Activated CD8-positive, alpha-beta memory T cell treated with anti-CD3 and anti-CD28 coated beads, Interleukin-2, amount 10 ng/mL, durations not matched to agents 7 days and 5 days (primary cell): Measurements from ENCODE around the gene ARRDC1. TPM values are rescaled to one million over a fixed set of nuclear protein-coding genes. Genes with fewer than 3 reads are reported as not detected.
"Not testable (repeated sequence)": the region's sequence is repeated elsewhere in the genome, so short reads cannot be mapped to it uniquely, and the experiment has no call there.

Experiments
- ATAC-seq: fragments of 150-1000 bp; cut with Tn5 transposase; one replicate; pipeline ENCODE4 v1.10.0; 2021; ENCODE audit warnings: moderate library complexity
- CTCF ChIA-PET: fragments of 350-600 bp; sonication (Branson Sonifier 250); formaldehyde crosslinking; loops from one replicate; lab custom pipeline; 2021; ENCODE audit warnings: antibody characterized with exemption; lab: Charles Lee
- DNase-seq: peaks from one replicate; pipeline ENCODE4 v3.0.0-alpha.2; 2020
- H3K27ac Mint-ChIP-seq: one replicate; pipeline ENCODE4 v1.8.0; 2021; ENCODE audit warnings: mild to moderate bottlenecking, mixed read lengths
- H3K27me3 Mint-ChIP-seq: one replicate; pipeline ENCODE4 v1.8.0; 2021; ENCODE audit warnings: mixed read lengths
- H3K36me3 Mint-ChIP-seq: one replicate; pipeline ENCODE4 v1.8.0; 2021; ENCODE audit warnings: mild to moderate bottlenecking, mixed read lengths
- H3K4me1 Mint-ChIP-seq: one replicate; pipeline ENCODE4 v1.8.0; 2021; ENCODE audit warnings: mixed read lengths
- H3K4me3 Mint-ChIP-seq: one replicate; pipeline ENCODE4 v1.8.0; 2021; ENCODE audit warnings: mild to moderate bottlenecking, moderate library complexity, mixed read lengths
- H3K9me3 Mint-ChIP-seq: one replicate; pipeline ENCODE4 v1.8.0; 2022; ENCODE audit warnings: low read depth, mixed read lengths
- total RNA-seq, 2 experiments: library from RNA; stranded (reverse); gene quantifications; one replicate each; pipeline ENCODE4 v1.2.3, GENCODE V29; 2021

The ARRDC1 gene
- total RNA-seq, 2 experiments from 2014 or later = 49.0 to 50.1 TPM

DNA sequence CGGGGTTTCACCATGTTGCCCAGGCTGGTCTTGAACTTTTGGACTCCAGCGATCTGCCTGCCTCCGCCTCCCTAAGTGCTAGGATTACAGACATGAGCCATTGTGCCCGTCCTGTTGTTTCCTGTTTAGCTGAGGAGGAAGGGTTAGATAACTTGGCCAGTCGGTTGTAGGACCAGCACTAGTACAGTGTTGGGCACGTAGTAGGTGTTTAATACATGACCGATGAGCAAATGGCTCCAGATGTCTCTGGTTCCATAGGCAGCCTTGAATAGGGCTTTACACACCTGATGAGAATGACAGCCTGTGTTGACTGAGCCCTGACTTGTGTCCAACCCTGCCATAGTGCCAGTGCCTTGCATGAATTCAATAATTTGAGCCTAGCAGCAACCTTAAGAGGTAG, 15.1 kb downstream of the ARRDC1 start:
- H3K27me3 Mint-ChIP-seq = no peaks in the 10 kb centered on the region
- DNase-seq = no peak
- ATAC-seq = no peak
- CTCF ChIA-PET = interaction anchor here (1.0 to 2.2 kb wide), 2 partner anchors 8 to 12 kb away, joined by 3 to 15 read pairs; no protein-coding TSS in a partner anchor
- H3K4me3 Mint-ChIP-seq = peak overlapping the region; percentile 80
- H3K27ac Mint-ChIP-seq = peak overlapping the region; percentile 38
- peaks cover 50% of the 10 kb centered on the region for H3K4me1 Mint-ChIP-seq
- H3K9me3 Mint-ChIP-seq = no peaks in the 10 kb centered on the region
- H3K36me3 Mint-ChIP-seq = peaks cover 23% of the 10 kb centered on the region

GRCh38 chr9:137621131-137621757, 15.8 kb downstream of the ARRDC1 start:
- H3K27ac Mint-ChIP-seq = peak overlapping the region; percentile 38
- H3K36me3 Mint-ChIP-seq = peaks cover 23% of the 10 kb centered on the region
- H3K27me3 Mint-ChIP-seq = no peaks in the 10 kb centered on the region
- no peaks in the 10 kb centered on the region for H3K9me3 Mint-ChIP-seq
- no peak for DNase-seq
- CTCF ChIA-PET = interaction anchor here (1.0 kb wide), 1 partner anchor 11 kb away, joined by 3 read pairs; no protein-coding TSS in a partner anchor
- H3K4me1 Mint-ChIP-seq = peaks cover 51% of the 10 kb centered on the region
- ATAC-seq = no peak
- no peak overlapping the region for H3K4me3 Mint-ChIP-seq

DNA sequence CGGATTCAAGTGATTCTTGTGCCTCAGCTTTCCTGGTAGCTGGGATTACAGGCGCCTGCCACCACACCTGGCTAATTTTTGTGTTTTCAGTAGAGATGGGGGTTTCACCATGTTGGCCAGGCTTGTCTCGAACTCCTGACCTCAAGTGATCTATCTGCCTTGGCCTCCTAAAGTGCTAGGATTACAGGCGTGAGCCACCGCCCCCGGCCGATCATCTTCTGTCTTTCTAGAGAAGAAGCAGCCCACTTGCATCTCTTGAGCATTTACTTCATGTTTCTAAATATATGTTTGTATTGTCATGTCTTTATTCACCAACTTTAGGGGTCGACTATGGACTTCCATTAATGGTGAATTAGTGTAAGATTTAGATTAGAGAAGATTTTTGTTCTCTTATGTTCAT, 16.7 kb downstream of the ARRDC1 start:
- H3K27me3 Mint-ChIP-seq = not testable (repeated sequence)

DNA sequence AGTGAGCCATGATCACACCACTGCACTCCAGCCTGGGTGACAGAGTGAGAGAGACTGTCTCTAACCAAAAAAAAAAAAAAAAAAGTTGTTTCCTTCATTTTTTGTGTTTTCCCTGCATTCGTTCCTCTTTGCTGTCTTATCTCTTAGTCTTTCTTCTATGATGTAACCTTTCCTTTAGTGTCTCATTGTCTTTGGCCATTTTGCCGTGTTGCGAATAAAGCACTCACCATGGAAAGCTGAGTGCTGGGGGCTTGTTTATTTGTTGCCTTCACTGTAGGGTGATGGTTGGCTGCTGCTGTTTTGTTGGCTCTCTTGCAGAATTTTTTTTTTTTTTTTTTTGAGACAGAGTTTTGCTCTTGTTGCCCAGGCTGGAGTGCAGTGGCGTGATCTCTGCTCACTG, 21.0 kb downstream of the ARRDC1 start:
- Mint-ChIP-seq H3K4me3 (no peak overlapping the region), H3K27ac (peak overlapping the region; percentile 73), H3K36me3 (peaks cover 23% of the 10 kb centered on the region), H3K27me3 (no peaks in the 10 kb centered on the region), H3K4me1 (peaks cover 50% of the 10 kb centered on the region), H3K9me3 (no peaks in the 10 kb centered on the region)
- CTCF ChIA-PET = interaction anchor here (0.6 to 0.8 kb wide), 2 partner anchors 11 to 39 kb away, joined by 3 to 4 read pairs; no protein-coding TSS in a partner anchor
- ATAC-seq (no peak), DNase-seq (no peak)

More for the DNA sequence above, 16.7 kb downstream of the ARRDC1 start:
- H3K36me3 Mint-ChIP-seq = peaks cover 25% of the 10 kb centered on the region
- ATAC-seq, H3K9me3 Mint-ChIP-seq, H3K4me3 Mint-ChIP-seq, CTCF ChIA-PET, H3K27ac Mint-ChIP-seq, DNase-seq: not testable (repeated sequence)
- H3K4me1 Mint-ChIP-seq = peaks cover 50% of the 10 kb centered on the region

DNA sequence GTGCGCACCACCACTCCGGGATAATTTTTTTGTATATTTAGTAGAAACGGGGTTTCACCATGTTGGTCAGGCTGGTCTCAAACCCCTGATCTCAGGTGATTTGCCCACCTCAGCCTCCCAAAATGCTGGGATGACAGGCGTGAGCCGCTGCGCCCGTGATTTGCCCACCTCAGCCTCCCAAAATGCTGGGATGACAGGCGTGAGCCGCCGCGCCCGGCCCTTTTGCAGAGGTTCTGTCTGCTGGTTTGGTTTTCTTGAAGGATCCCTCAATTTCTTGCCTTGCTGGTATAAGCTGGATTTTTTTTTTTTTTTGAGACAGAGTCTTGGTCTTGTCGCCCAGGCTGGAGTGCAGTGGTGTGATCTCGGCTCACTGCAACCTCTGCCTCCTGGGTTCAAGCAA, 21.9 kb downstream of the ARRDC1 start:
- H3K27ac Mint-ChIP-seq, H3K9me3 Mint-ChIP-seq, H3K27me3 Mint-ChIP-seq, H3K4me3 Mint-ChIP-seq, DNase-seq, ATAC-seq: not testable (repeated sequence)
- CTCF ChIA-PET = interaction anchor here (0.7 to 3.4 kb wide), 3 partner anchors 8 to 48 kb away, joined by 3 to 15 read pairs (median 7); partner anchors contain the start of genes DPH7 and EHMT1
- peaks cover 20% of the 10 kb centered on the region for H3K36me3 Mint-ChIP-seq
- peaks cover 50% of the 10 kb centered on the region for H3K4me1 Mint-ChIP-seq

DNA sequence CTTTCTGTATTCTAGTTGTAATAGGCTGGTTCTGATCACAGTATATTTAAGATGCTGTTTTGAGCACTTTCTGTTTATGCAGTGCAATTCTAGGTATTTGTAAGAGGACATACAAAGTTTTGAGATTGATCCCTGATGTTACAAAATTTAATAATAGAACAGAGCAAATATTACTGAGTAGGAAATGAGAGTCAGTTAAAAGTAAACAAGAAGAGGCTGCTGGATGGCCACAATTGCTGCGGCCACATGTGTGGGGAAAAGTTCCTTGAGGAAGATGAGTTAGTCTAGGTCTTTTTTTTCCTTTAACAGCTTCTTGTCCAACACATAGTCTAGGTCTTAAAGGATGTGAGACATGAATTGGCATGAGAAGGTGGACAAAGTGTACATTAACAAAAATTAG, 24.6 kb downstream of the ARRDC1 start:
- H3K36me3 Mint-ChIP-seq = peaks cover 12% of the 10 kb centered on the region
- peak overlapping the region; percentile 33 for H3K27ac Mint-ChIP-seq
- no peak for ATAC-seq

GRCh38 chr9:137630679-137631078, 25.2 kb downstream of the ARRDC1 start:
- DNase-seq (no peak), ATAC-seq (no peak)
- CTCF ChIA-PET = no interaction called here
- Mint-ChIP-seq H3K27me3 (no peaks in the 10 kb centered on the region), H3K4me3 (no peak overlapping the region), H3K9me3 (no peaks in the 10 kb centered on the region), H3K4me1 (peaks cover 46% of the 10 kb centered on the region), H3K36me3 (peaks cover 10% of the 10 kb centered on the region), H3K27ac (peak overlapping the region; percentile 10)

More for the DNA sequence above, 24.6 kb downstream of the ARRDC1 start:
- H3K27me3 Mint-ChIP-seq = no peaks in the 10 kb centered on the region
- CTCF ChIA-PET = interaction anchor here (3.4 kb wide), 1 partner anchor 11 kb away, joined by 15 read pairs; the partner anchor contains the start of gene EHMT1
- H3K4me1 Mint-ChIP-seq = peaks cover 51% of the 10 kb centered on the region
- no peaks in the 10 kb centered on the region for H3K9me3 Mint-ChIP-seq
- no peak overlapping the region for H3K4me3 Mint-ChIP-seq
- no peak for DNase-seq

DNA sequence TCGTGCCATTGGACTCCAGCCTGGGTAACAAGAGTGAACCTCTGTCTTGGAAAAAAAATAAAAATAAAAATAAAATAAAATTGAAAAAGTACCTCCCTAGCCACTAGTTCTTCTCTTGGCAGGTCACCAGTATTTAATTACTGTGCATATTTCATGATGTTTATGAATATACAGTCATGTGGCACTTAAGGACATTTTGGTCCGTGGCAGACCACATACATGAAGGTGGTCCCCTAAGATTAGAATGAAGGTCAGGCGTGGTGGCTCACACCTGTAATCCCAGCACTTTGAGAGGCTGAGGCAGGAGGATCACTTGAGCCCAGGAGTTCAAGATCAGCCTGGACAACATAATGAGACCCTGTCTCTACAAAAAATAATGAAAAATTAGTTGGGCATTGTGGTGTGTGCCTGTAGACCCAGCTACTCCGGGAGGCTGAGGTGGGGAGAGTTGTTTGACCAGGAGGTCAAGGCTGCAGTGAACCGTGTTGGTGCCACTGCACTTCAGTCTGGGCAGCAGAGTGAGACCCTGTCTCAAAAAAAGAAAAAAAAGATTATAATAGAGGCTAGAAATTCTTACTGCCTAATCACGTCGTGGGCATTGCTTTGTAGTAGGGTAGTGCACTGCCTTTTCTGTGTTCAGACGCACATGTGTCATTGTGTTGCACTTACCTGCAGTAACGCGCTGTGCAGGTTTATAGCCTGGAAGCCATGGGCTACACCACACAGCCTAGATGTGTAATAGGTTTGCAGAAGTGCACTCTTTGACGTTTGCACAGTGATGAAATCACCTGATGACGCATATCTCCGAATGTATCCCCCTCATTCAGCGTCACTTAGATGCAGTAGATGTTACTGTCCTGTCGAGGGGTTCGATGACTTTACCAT, 26.1 kb downstream of the ARRDC1 start:
- Mint-ChIP-seq H3K36me3 (peaks cover 11% of the 10 kb centered on the region), H3K4me1 (peaks cover 46% of the 10 kb centered on the region)

DNA sequence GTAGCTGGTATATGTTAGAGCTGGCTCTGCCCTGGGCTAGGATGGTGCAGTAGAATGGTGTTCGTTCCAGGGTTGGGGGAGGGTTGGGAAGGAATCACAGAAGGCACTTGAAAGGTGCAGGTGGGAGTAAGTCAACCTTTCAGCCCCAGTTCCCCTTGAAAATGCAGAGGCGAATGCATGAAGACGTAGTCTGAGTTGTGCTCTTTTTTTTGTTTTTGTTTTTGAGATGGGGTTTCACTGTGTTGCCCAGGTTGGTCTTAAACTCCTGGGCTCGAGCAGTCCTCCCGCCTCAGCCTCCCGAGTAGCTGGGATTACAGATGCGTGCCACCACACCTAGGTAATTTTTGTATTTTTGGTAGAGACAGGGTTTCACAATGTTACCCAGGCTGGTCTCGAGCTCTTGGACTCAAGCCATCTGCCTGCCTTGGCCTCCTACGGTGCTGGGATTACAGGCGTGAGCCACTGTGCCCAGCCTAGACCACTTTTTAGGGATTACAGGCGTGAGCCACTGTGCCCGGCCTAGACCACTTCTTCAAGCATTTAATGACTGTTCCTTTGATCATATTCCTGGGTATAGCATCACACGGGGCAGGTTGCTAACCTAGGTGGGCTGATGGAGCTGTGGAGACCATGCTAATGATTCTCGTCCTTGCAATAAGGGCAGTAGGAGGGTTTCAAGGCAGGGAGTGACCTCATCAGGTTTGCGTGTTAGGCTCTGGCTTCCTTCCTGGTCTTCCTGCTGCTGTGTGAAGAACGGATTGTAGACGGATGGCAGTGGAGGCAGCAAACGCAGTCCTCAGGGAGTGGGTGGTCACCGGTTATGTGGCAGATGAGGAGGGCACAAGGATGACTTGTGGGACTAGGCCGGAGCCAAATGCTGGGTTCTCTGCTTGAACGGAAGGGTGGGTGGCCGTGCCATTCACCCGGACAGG, 27.0 kb downstream of the ARRDC1 start:
- DNase-seq (no peak), ATAC-seq (no peak)
- H3K36me3 Mint-ChIP-seq = peaks cover 12% of the 10 kb centered on the region
- H3K27ac Mint-ChIP-seq = no peak overlapping the region
- H3K27me3 Mint-ChIP-seq = no peaks in the 10 kb centered on the region
- H3K9me3 Mint-ChIP-seq = no peaks in the 10 kb centered on the region
- peaks cover 45% of the 10 kb centered on the region for H3K4me1 Mint-ChIP-seq
- CTCF ChIA-PET = interaction anchor here (0.8 kb wide), 1 partner anchor 12 kb away, joined by 3 read pairs; no protein-coding TSS in a partner anchor
- H3K4me3 Mint-ChIP-seq = no peak overlapping the region

More for the DNA sequence above, 26.1 kb downstream of the ARRDC1 start:
- ATAC-seq (no peak), DNase-seq (no peak)
- no peaks in the 10 kb centered on the region for H3K27me3 Mint-ChIP-seq
- no peak overlapping the region for H3K27ac Mint-ChIP-seq
- H3K9me3 Mint-ChIP-seq = no peaks in the 10 kb centered on the region
- CTCF ChIA-PET = interaction anchor here (0.8 kb wide), 1 partner anchor 11 kb away, joined by 3 read pairs; no protein-coding TSS in a partner anchor
- no peak overlapping the region for H3K4me3 Mint-ChIP-seq

DNA sequence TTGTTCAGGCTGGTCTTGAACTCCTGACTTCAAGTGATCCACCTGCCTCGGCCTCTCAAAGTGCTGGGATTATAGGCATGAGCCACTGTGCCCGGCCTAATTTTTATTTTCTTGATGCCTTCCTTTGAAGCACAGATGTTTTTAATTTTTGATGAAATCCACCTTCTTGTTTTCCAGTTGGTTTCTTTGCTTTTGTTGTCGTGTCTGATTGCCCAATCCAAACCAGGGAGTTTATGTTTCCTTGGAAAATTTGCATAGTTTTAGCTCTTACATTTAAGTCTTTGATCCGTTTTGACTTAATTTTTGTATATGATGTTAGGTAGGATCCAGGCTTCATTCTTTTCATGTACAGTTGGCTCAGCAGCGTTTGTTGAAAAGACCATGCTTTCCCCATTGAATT, 28.5 kb downstream of the ARRDC1 start:
- CTCF ChIA-PET = no interaction called here
- Mint-ChIP-seq H3K9me3 (no peaks in the 10 kb centered on the region), H3K27me3 (no peaks in the 10 kb centered on the region), H3K4me3 (no peak overlapping the region), H3K4me1 (peaks cover 40% of the 10 kb centered on the region), H3K36me3 (peaks cover 8% of the 10 kb centered on the region), H3K27ac (no peak overlapping the region)
- no peak for ATAC-seq
- DNase-seq = no peak

GRCh38 chr9:137638680-137639079, 33.2 kb downstream of the ARRDC1 start:
- H3K9me3 Mint-ChIP-seq = no peaks in the 10 kb centered on the region
- ATAC-seq (no peak), DNase-seq (no peak)
- peaks cover 35% of the 10 kb centered on the region for H3K4me1 Mint-ChIP-seq
- no peaks in the 10 kb centered on the region for H3K27me3 Mint-ChIP-seq
- H3K27ac Mint-ChIP-seq = peak overlapping the region; percentile 83
- H3K4me3 Mint-ChIP-seq = peak overlapping the region; percentile 72
- CTCF ChIA-PET = interaction anchor here (1.5 kb wide), 1 partner anchor 20 kb away, joined by 3 read pairs; the partner anchor contains the start of gene EHMT1
- H3K36me3 Mint-ChIP-seq = peaks cover 26% of the 10 kb centered on the region

- H3K36me3 Mint-ChIP-seq = peaks cover 26% of the 10 kb centered on the region
- DNase-seq (no peak), ATAC-seq (peak; percentile 94)
- peak overlapping the region; percentile 72 for H3K4me3 Mint-ChIP-seq
- H3K9me3 Mint-ChIP-seq = no peaks in the 10 kb centered on the region
- H3K27ac Mint-ChIP-seq = peak overlapping the region; percentile 83
- peaks cover 32% of the 10 kb centered on the region for H3K4me1 Mint-ChIP-seq
- no peaks in the 10 kb centered on the region for H3K27me3 Mint-ChIP-seq
- CTCF ChIA-PET = interaction anchor here (1.5 kb wide), 1 partner anchor 20 kb away, joined by 4 read pairs; the partner anchor contains the start of gene EHMT1
Measured at GRCh38 chr9:137639303-137640051, 34.0 kb downstream of the ARRDC1 start.
